ENCODE results near the gene DNAAF5.

DNA sequence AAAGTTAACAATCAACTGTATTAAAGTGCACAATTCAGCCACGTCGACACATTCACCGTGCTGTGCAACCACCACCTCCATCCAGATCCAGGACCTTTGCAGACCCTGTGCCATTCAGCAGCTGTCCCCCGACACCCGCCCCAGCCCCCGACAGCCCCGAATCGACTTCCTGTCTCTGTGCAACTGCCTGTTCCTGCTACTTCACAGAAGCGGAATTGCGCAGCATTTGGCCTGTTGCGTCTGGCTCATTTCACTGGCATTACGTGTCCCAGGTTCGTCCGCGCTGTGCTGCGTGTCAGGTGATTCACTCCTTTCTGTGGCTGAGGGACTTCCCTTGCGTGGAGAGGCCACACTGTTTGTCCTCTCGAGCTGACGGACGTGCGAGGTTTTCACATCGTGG, 33.2 kb upstream of the DNAAF5 start:
- no peak for TF ChIP-seq CTCF (IDR thresholded peaks at IDR 0.05; ENCODE audit: poor library complexity)
- no peak for TF ChIP-seq EZH2 (IDR thresholded peaks at IDR 0.05; ENCODE audit: borderline replicate concordance)
- no peak for TF ChIP-seq EZH2phosphoT487 (IDR thresholded peaks at IDR 0.05; ENCODE audit: low read depth, severe bottlenecking, unreplicated experiment)
